HAP-1 (cell line): Measurements from ENCODE around the gene ZFYVE1.

Source experiments
- DNase-seq, 2 experiments: peaks; one replicate each; pipeline ENCODE4 v3.0.0-alpha.2; 2016 to 2020; ENCODE audit warnings: low spot score in 2 of 2
- H3K27me3 ChIP-seq: fragments of 250-450 bp; sonication (Bioruptor Pico); 2 replicates; pipeline ENCODE4 v1.5.1; 2020; ENCODE audit warnings: low read depth, mild to moderate bottlenecking, moderate library complexity
- H3K36me3 ChIP-seq: fragments of 250-450 bp; sonication (Bioruptor Pico); replicated peaks from 2 replicates; pipeline ENCODE4 v1.5.1; 2020; ENCODE audit warnings: mild to moderate bottlenecking
- H3K4me1 ChIP-seq: fragments of 250-450 bp; sonication (Bioruptor Pico); 2 replicates; pipeline ENCODE4 v1.5.1; 2020; ENCODE audit warnings: mild to moderate bottlenecking
- H3K4me3 ChIP-seq: fragments of 250-450 bp; sonication (Bioruptor Pico); 2 replicates; pipeline ENCODE4 v1.5.1; 2020; ENCODE audit warnings: mild to moderate bottlenecking, moderate library complexity
- H3K9me3 ChIP-seq: fragments of 250-450 bp; sonication (Bioruptor Pico); 2 replicates; pipeline ENCODE4 v1.5.1; 2020; ENCODE audit warnings: mild to moderate bottlenecking, moderate library complexity
- in situ Hi-C: fragments of 300-500 bp; cut with MboI; formaldehyde crosslinking; loops from 3 replicates; pipeline ENCODE4 v1.14.3; 2020; ENCODE audit warnings: low sequenced_read_pairs, inconsistent platforms, mixed read lengths

ZFYVE1 gene

GRCh38 chr14:72939630-72940029, 87.3 kb downstream of the ZFYVE1 start:
- no peak for DNase-seq
- no peaks in the 10 kb centered on the region for H3K27me3 ChIP-seq
- no peaks in the 10 kb centered on the region for H3K4me1 ChIP-seq
- H3K4me3 ChIP-seq, result no peak overlapping the region
- H3K36me3 ChIP-seq, result peaks cover 43% of the 10 kb centered on the region
- no peaks in the 10 kb centered on the region for H3K9me3 ChIP-seq
- in situ Hi-C loops, result no loop called here

GRCh38 chr14:72932893-72933292, 94.0 kb downstream of the ZFYVE1 start:
- H3K4me1 ChIP-seq, result no peaks in the 10 kb centered on the region
- no peaks in the 10 kb centered on the region for H3K36me3 ChIP-seq
- H3K9me3 ChIP-seq, result no peaks in the 10 kb centered on the region
- in situ Hi-C loops, result no loop called here
- no peak overlapping the region for H3K4me3 ChIP-seq
- no peak for DNase-seq
- H3K27me3 ChIP-seq, result no peaks in the 10 kb centered on the region

GRCh38 chr14:72929316-72930080, 97.4 kb downstream of the ZFYVE1 start:
- H3K4me3 ChIP-seq, result no peak overlapping the region
- no peaks in the 10 kb centered on the region for H3K9me3 ChIP-seq
- H3K27me3 ChIP-seq, result no peaks in the 10 kb centered on the region
- no peaks in the 10 kb centered on the region for H3K36me3 ChIP-seq
- in situ Hi-C loops, result no loop called here
- H3K4me1 ChIP-seq, result peaks cover 7% of the 10 kb centered on the region; the same call in 1 of the 2 replicates
- DNase-seq, result no peak

- no peaks in the 10 kb centered on the region for H3K9me3 ChIP-seq
- no peak for DNase-seq
- H3K36me3 ChIP-seq, result no peaks in the 10 kb centered on the region
- in situ Hi-C loops, result no loop called here
- H3K4me3 ChIP-seq, result no peak overlapping the region
- H3K27me3 ChIP-seq, result no peaks in the 10 kb centered on the region
- H3K4me1 ChIP-seq, result peaks cover 7% of the 10 kb centered on the region; the same call in 1 of the 2 replicates
Observed at GRCh38 chr14:72928872-72929271, 98.0 kb downstream of the ZFYVE1 start.

- no peaks in the 10 kb centered on the region for H3K36me3 ChIP-seq
- in situ Hi-C loops, result no loop called here
- H3K4me3 ChIP-seq, result peak within 1 kb of the TSS; percentile 52
- no peaks in the 10 kb centered on the region; the same call in 1 of the 2 replicates for H3K27me3 ChIP-seq
- peak; percentile 95 for DNase-seq
- H3K9me3 ChIP-seq, result no peaks in the 10 kb centered on the region
- peaks cover 7% of the 10 kb centered on the region; the same call in 1 of the 2 replicates for H3K4me1 ChIP-seq
Observed at GRCh38 chr14:72926292-72927028, 100.4 kb downstream of the ZFYVE1 start, which contains the start of gene DCAF4. Gene DCAF4, plus strand, starts transcription at chr14:72926464. Its CDS starts 11,515 bp downstream, at chr14:72937979.

- no peaks in the 10 kb centered on the region; the same call in 1 of the 2 replicates for H3K27me3 ChIP-seq
- in situ Hi-C loops, result no loop called here
- peaks cover 7% of the 10 kb centered on the region; the same call in 1 of the 2 replicates for H3K4me1 ChIP-seq
- no peaks in the 10 kb centered on the region for H3K36me3 ChIP-seq
- peak overlapping the region; percentile 52 for H3K4me3 ChIP-seq
- no peaks in the 10 kb centered on the region for H3K9me3 ChIP-seq
- DNase-seq, result no peak
Observed at GRCh38 chr14:72925815-72926291, 101.1 kb downstream of the ZFYVE1 start.

GRCh38 chr14:72925171-72925759, 101.6 kb downstream of the ZFYVE1 start:
- Histone ChIP-seq H3K27me3 (peaks cover under 1% of the 10 kb centered on the region; the same call in 1 of the 2 replicates), H3K4me1 (peaks cover 7% of the 10 kb centered on the region; the same call in 1 of the 2 replicates), H3K36me3 (no peaks in the 10 kb centered on the region), H3K9me3 (no peaks in the 10 kb centered on the region), H3K4me3 (no peak overlapping the region)
- in situ Hi-C loops, result no loop called here
- DNase-seq, result no peak

GRCh38 chr14:72924337-72924736, 102.6 kb downstream of the ZFYVE1 start:
- in situ Hi-C loops, result no loop called here
- no peaks in the 10 kb centered on the region for H3K9me3 ChIP-seq
- H3K36me3 ChIP-seq, result no peaks in the 10 kb centered on the region
- H3K27me3 ChIP-seq, result peaks cover 3% of the 10 kb centered on the region; the same call in 1 of the 2 replicates
- DNase-seq, result no peak
- H3K4me3 ChIP-seq, result no peak overlapping the region
- peaks cover 7% of the 10 kb centered on the region; the same call in 1 of the 2 replicates for H3K4me1 ChIP-seq

- no peaks in the 10 kb centered on the region for H3K36me3 ChIP-seq
- no peak overlapping the region for H3K4me3 ChIP-seq
- in situ Hi-C loops, result no loop called here
- peaks cover 3% of the 10 kb centered on the region; the same call in 1 of the 2 replicates for H3K4me1 ChIP-seq
- H3K27me3 ChIP-seq, result peaks cover 6% of the 10 kb centered on the region; the same call in 1 of the 2 replicates
- H3K9me3 ChIP-seq, result no peaks in the 10 kb centered on the region
- no peak for DNase-seq
Observed at GRCh38 chr14:72921396-72921795, 105.5 kb downstream of the ZFYVE1 start.

GRCh38 chr14:72920008-72920407, 106.9 kb downstream of the ZFYVE1 start:
- Histone ChIP-seq H3K27me3 (peaks cover 6% of the 10 kb centered on the region; the same call in 1 of the 2 replicates), H3K9me3 (no peaks in the 10 kb centered on the region), H3K4me3 (no peak overlapping the region), H3K36me3 (no peaks in the 10 kb centered on the region), H3K4me1 (no peaks in the 10 kb centered on the region)
- in situ Hi-C loops, result no loop called here
- DNase-seq, result no peak
